ENCODE measurements around the gene GRIP2.

The GRIP2 gene

GRCh38 chr3:14523792-14524191 lies 16.4 kb downstream of the GRIP2 start:
- Histone ChIP-seq H3F3A (ENCODE audit: insufficient read depth, low read length) (no peaks in the 10 kb centered on the region), H3K4me3 (ENCODE audit: low read depth, low read length, poor library complexity, severe bottlenecking) (no peak overlapping the region), H3K4me1 (ENCODE audit: insufficient read depth, low read length, severe bottlenecking) (no peaks in the 10 kb centered on the region), H3K9me2 (ENCODE audit: low read depth, low read length) (no peaks in the 10 kb centered on the region), H3K79me2 (ENCODE audit: insufficient read depth, low read length) (no peaks in the 10 kb centered on the region), H2AFZ (ENCODE audit: low read length) (no peak overlapping the region), H3K4me2 (ENCODE audit: low read length) (no peak overlapping the region), H3K9ac (ENCODE audit: low read length) (no peak overlapping the region), H3K36me3 (ENCODE audit: insufficient read depth, low read length) (no peaks in the 10 kb centered on the region), H4K20me1 (ENCODE audit: insufficient read depth, low read length) (no peaks in the 10 kb centered on the region), H3K9me3 (ENCODE audit: low read length) (no peaks in the 10 kb centered on the region), H3K27ac (ENCODE audit: low read depth, low read length, poor library complexity, severe bottlenecking) (no peak overlapping the region), H3K27me3 (ENCODE audit: insufficient read depth, low read length) (0 out of 2 replicates have a peak, but pooled peaks cover 12% of the 10 kb centered on the region)
- no peak for TF ChIP-seq CTCF (IDR thresholded peaks at IDR 0.05; ENCODE audit: low read length)
- no peak for TF ChIP-seq EZH2 (IDR thresholded peaks at IDR 0.05; ENCODE audit: borderline replicate concordance, low read length)

- no peaks in the 10 kb centered on the region for H3K9me2 ChIP-seq (ENCODE audit: low read depth, low read length)
- no peaks in the 10 kb centered on the region for H3K79me2 ChIP-seq (ENCODE audit: insufficient read depth, low read length)
- no peaks in the 10 kb centered on the region for H3F3A ChIP-seq (ENCODE audit: insufficient read depth, low read length)
- no peaks in the 10 kb centered on the region for H4K20me1 ChIP-seq (ENCODE audit: insufficient read depth, low read length)
- TF ChIP-seq EZH2 (IDR thresholded peaks at IDR 0.05; ENCODE audit: borderline replicate concordance, low read length): no peak
- TF ChIP-seq CTCF (IDR thresholded peaks at IDR 0.05; ENCODE audit: low read length): no peak
- H3K27ac ChIP-seq (ENCODE audit: low read depth, low read length, poor library complexity, severe bottlenecking): no peak overlapping the region
- no peak overlapping the region for H3K4me3 ChIP-seq (ENCODE audit: low read depth, low read length, poor library complexity, severe bottlenecking)
- no peaks in the 10 kb centered on the region for H3K9me3 ChIP-seq (ENCODE audit: low read length)
- no peaks in the 10 kb centered on the region for H3K36me3 ChIP-seq (ENCODE audit: insufficient read depth, low read length)
- H3K4me2 ChIP-seq (ENCODE audit: low read length): no peak overlapping the region
- H3K4me1 ChIP-seq (ENCODE audit: insufficient read depth, low read length, severe bottlenecking): no peaks in the 10 kb centered on the region
- H3K27me3 ChIP-seq (ENCODE audit: insufficient read depth, low read length): 0 out of 2 replicates have a peak, but pooled peaks cover 12% of the 10 kb centered on the region
- H3K9ac ChIP-seq (ENCODE audit: low read length): no peak overlapping the region
- H2AFZ ChIP-seq (ENCODE audit: low read length): no peak overlapping the region
Measured at GRCh38 chr3:14522768-14523167, 17.4 kb downstream of the GRIP2 start.

GRCh38 chr3:14522129-14522691 lies 17.9 kb downstream of the GRIP2 start:
- TF ChIP-seq EZH2 (IDR thresholded peaks at IDR 0.05; ENCODE audit: borderline replicate concordance, low read length) (no peak), CTCF (IDR thresholded peaks at IDR 0.05; ENCODE audit: low read length) (no peak)
- Histone ChIP-seq H4K20me1 (ENCODE audit: insufficient read depth, low read length) (no peaks in the 10 kb centered on the region), H3K9ac (ENCODE audit: low read length) (no peak overlapping the region), H3K27ac (ENCODE audit: low read depth, low read length, poor library complexity, severe bottlenecking) (no peak overlapping the region), H3K27me3 (ENCODE audit: insufficient read depth, low read length) (0 out of 2 replicates have a peak, but pooled peaks cover 12% of the 10 kb centered on the region), H3K36me3 (ENCODE audit: insufficient read depth, low read length) (no peaks in the 10 kb centered on the region), H3K4me1 (ENCODE audit: insufficient read depth, low read length, severe bottlenecking) (no peaks in the 10 kb centered on the region), H2AFZ (ENCODE audit: low read length) (no peak overlapping the region), H3K9me3 (ENCODE audit: low read length) (no peaks in the 10 kb centered on the region), H3F3A (ENCODE audit: insufficient read depth, low read length) (no peaks in the 10 kb centered on the region), H3K4me2 (ENCODE audit: low read length) (no peak overlapping the region), H3K4me3 (ENCODE audit: low read depth, low read length, poor library complexity, severe bottlenecking) (no peak overlapping the region), H3K79me2 (ENCODE audit: insufficient read depth, low read length) (no peaks in the 10 kb centered on the region), H3K9me2 (ENCODE audit: low read depth, low read length) (no peaks in the 10 kb centered on the region)

Measured in OCI-LY1 (cell line).